ENCODE data around the gene MYH10. TPM values are rescaled to one million over a fixed set of nuclear protein-coding genes. Genes with fewer than 3 reads are reported as not detected.

MYH10 gene
- total RNA-seq, 1 donor from 2014 or later = 270 TPM

DNA sequence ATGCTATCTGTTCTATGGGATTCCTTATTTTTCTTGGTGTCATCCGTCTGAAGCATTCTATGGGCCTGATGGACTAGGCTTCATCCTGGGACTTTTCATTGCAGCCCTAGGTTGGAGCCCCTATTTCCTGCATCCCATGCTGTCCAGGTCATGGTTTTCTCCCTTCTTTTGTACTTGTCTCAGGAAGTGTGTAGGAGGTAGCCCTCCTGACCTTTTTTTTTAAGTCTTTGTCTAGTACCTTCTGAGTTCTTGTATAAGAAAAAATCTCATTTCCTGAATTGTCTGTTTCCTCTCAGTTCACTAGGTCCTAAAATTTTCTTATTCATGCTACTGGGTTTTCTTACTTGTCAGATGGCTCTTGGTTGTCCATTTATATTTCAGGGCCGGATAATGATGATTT lies 188.8 kb downstream of the MYH10 start:
- Mint-ChIP-seq H3K27me3 (ENCODE audit: low read depth) (no peaks in the 10 kb centered on the region), H3K9me3 (no peaks in the 10 kb centered on the region), H3K4me1 (peaks cover 40% of the 10 kb centered on the region), H3K4me3 (peak overlapping the region; percentile 62), H3K36me3 (ENCODE audit: low read depth) (peaks cover 2% of the 10 kb centered on the region), H3K27ac (ENCODE audit: unreplicated experiment) (peak overlapping the region; percentile 0)
- DNase-seq (ENCODE audit: low read depth, low spot score) = no peak
- TF ChIP-seq, protein P1, sequence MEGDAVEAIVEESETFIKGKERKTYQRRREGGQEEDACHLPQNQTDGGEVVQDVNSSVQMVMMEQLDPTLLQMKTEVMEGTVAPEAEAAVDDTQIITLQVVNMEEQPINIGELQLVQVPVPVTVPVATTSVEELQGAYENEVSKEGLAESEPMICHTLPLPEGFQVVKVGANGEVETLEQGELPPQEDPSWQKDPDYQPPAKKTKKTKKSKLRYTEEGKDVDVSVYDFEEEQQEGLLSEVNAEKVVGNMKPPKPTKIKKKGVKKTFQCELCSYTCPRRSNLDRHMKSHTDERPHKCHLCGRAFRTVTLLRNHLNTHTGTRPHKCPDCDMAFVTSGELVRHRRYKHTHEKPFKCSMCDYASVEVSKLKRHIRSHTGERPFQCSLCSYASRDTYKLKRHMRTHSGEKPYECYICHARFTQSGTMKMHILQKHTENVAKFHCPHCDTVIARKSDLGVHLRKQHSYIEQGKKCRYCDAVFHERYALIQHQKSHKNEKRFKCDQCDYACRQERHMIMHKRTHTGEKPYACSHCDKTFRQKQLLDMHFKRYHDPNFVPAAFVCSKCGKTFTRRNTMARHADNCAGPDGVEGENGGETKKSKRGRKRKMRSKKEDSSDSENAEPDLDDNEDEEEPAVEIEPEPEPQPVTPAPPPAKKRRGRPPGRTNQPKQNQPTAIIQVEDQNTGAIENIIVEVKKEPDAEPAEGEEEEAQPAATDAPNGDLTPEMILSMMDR (conservative IDR thresholded peaks at IDR 0.05) = no peak

DNA sequence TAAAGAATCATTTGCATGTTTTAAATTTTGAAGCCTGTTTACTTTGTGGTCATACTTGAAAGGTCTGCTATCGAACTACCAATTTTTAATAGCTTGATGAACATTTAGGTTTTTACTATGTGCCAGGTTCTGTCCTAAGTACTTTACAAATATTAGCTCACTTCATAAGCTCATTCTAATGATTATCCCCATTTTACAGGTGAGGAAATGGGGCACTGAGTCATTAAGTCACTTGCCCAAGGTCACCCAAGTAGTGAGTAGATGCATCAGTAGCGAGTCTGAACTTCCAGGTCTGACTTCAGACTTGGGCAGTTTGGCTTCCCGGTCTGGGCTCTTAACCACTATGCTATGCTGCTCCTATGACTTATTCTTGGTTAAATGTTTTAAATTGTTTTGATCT lies 190.8 kb downstream of the MYH10 start:
- peaks cover 51% of the 10 kb centered on the region for H3K4me1 Mint-ChIP-seq

DNA sequence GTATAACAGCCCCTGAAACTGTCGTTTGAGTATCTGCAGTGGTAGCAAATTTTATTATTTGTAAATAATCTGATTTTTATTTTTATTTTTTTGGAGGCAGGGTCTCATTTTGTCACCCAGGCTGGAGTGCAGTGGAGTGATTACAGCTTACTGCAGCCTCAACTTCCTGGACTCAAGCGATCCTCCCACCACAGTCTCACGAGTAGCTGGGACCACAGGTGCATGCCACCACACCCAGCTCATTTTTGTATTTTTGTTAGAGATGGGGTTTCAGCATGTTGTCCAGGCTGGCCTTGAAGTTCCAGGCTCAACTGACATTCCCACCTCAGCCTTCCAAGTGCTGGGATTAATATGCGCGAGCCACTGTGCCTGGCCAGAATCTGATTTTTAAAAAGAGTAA lies 192.1 kb downstream of the MYH10 start:
- no peaks in the 10 kb centered on the region for H3K27me3 Mint-ChIP-seq (ENCODE audit: low read depth)
- TF ChIP-seq, protein P1 (conservative IDR thresholded peaks at IDR 0.05) = no peak
- no peak overlapping the region for H3K27ac Mint-ChIP-seq (ENCODE audit: unreplicated experiment)
- peaks cover 42% of the 10 kb centered on the region for H3K4me1 Mint-ChIP-seq
- no peaks in the 10 kb centered on the region for H3K36me3 Mint-ChIP-seq (ENCODE audit: low read depth)
- no peaks in the 10 kb centered on the region for H3K9me3 Mint-ChIP-seq
- H3K4me3 Mint-ChIP-seq = no peak overlapping the region
- DNase-seq (ENCODE audit: low read depth, low spot score) = no peak

More for the DNA sequence above, 190.8 kb downstream of the MYH10 start:
- DNase-seq (ENCODE audit: low read depth, low spot score) = no peak
- H3K27me3 Mint-ChIP-seq (ENCODE audit: low read depth) = no peaks in the 10 kb centered on the region
- TF ChIP-seq, protein P1 (conservative IDR thresholded peaks at IDR 0.05) = no peak
- no peaks in the 10 kb centered on the region for H3K9me3 Mint-ChIP-seq
- no peaks in the 10 kb centered on the region for H3K36me3 Mint-ChIP-seq (ENCODE audit: low read depth)
- peak overlapping the region; percentile 7 for H3K4me3 Mint-ChIP-seq
- H3K27ac Mint-ChIP-seq (ENCODE audit: unreplicated experiment) = no peak overlapping the region

DNA sequence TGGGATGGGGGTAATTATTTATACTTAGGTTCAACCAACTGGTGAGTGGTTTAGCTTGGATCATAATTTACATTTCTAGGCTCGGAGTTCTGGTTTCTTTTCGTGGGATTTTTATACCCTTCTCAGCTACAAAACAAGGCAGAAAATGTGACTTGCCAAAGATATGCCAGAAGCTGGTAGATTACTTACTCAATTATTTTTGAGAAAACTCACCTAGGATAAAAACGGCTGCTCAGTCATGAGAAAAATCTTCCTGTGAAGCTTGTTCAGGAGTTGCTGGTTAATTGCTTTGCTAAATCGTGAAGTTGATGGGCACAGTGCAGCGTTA lies 193.7 kb downstream of the MYH10 start:
- Mint-ChIP-seq H3K27me3 (ENCODE audit: low read depth) (no peaks in the 10 kb centered on the region), H3K27ac (ENCODE audit: unreplicated experiment) (peak overlapping the region; percentile 75), H3K4me1 (peaks cover 32% of the 10 kb centered on the region), H3K36me3 (ENCODE audit: low read depth) (no peaks in the 10 kb centered on the region), H3K9me3 (no peaks in the 10 kb centered on the region), H3K4me3 (peak overlapping the region; percentile 94)
- TF ChIP-seq, protein P1 (conservative IDR thresholded peaks at IDR 0.05) = no peak
- no peak for DNase-seq (ENCODE audit: low read depth, low spot score)

DNA sequence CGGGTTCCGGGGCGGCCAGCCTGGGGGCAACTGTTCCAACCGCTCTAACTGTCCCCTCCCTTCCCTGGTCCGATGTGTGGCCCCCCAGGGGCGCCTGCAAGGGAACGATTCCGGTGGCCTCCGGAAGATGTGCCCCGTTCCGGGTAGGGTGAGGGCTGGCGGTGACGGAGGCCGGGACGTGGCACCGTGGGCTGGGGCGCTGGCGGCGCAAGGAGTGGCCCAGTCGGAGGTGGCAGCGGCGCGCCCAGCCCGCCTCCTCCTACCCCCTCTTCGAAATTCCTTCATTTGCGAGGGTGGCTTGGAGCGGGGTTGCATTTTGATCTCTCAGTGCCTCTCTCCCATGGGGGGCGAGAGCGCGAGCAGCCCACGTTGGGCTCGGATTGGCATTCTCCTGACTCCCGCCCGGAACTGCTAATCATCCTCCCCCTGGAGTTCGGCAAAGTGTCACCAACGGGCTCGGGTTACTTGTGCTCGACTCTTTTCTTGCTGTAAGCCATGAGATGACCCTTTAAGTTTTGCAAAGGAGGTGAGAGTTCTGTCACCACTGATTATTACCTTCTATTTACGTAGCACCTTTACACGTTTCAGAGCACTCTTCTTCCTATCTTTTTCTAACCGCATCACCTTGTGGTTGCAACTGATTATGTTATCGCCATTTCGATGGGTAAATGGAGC lies 194.2 kb downstream of the MYH10 start:
- Mint-ChIP-seq H3K9me3 (no peaks in the 10 kb centered on the region), H3K27me3 (ENCODE audit: low read depth) (no peaks in the 10 kb centered on the region), H3K4me1 (peaks cover 27% of the 10 kb centered on the region), H3K36me3 (ENCODE audit: low read depth) (no peaks in the 10 kb centered on the region), H3K27ac (ENCODE audit: unreplicated experiment) (peak overlapping the region; percentile 75), H3K4me3 (peak overlapping the region; percentile 94)
- TF ChIP-seq, protein P1 (conservative IDR thresholded peaks at IDR 0.05) = no peak
- peak; percentile 37 for DNase-seq (ENCODE audit: low read depth, low spot score)
